GDM1 (cell line): Measurements from ENCODE around the gene SYNE4.
A peak's percentile ranks its signal among the peaks of the same experiment; 100 is the strongest.

Experiments used
- DNase-seq: peaks from one replicate; lab custom pipeline; 2025; lab: John Stamatoyannopoulos, UW

Gene SYNE4

GRCh38 chr19:36026091-36026876 lies 17.7 kb upstream of the SYNE4 start:
- no peak for DNase-seq

- no peak for DNase-seq
Measured at GRCh38 chr19:36025541-36025940, 16.9 kb upstream of the SYNE4 start.

- no peak for DNase-seq
Measured at GRCh38 chr19:36023432-36023831, 14.8 kb upstream of the SYNE4 start.

GRCh38 chr19:36019061-36019670 lies 10.6 kb upstream of the SYNE4 start:
- no peak for DNase-seq

GRCh38 chr19:36014012-36014924 lies 5.7 kb upstream of the SYNE4 start, which contains the start of gene ALKBH6:
Gene ALKBH6 (minus strand): TSS chr19:36014213. CDS start chr19:36013397, 816 bp downstream.
- DNase-seq: peak; percentile 97

GRCh38 chr19:36013280-36014011 lies 4.8 kb upstream of the SYNE4 start:
- DNase-seq: no peak

- no peak for DNase-seq
Measured at GRCh38 chr19:36010402-36010801, 1.8 kb upstream of the SYNE4 start.

- no peak for DNase-seq
Measured at GRCh38 chr19:36009633-36010379, 1.2 kb upstream of the SYNE4 start.

- no peak for DNase-seq
Measured at GRCh38 chr19:36009220-36009619, 607 bp upstream of the SYNE4 start.

- no peak for DNase-seq
Measured at GRCh38 chr19:36006955-36007354, 1.7 kb downstream of the SYNE4 start.

GRCh38 chr19:36003284-36003683 lies 5.3 kb downstream of the SYNE4 start:
- no peak for DNase-seq

- no peak for DNase-seq
Measured at GRCh38 chr19:36001605-36002004, 7.0 kb downstream of the SYNE4 start.

- no peak for DNase-seq
Measured at GRCh38 chr19:35996777-35997176, 11.8 kb downstream of the SYNE4 start.

GRCh38 chr19:35995048-35995993 lies 13.3 kb downstream of the SYNE4 start, which contains the start of gene SDHAF1:
Gene SDHAF1 (plus strand): TSS chr19:35995188. CDS start chr19:35995275, 87 bp downstream.
- DNase-seq: peak; percentile 86

- no peak for DNase-seq
Measured at GRCh38 chr19:35993923-35994598, 14.6 kb downstream of the SYNE4 start.

- no peak for DNase-seq
Measured at GRCh38 chr19:35992907-35993765, 15.5 kb downstream of the SYNE4 start.

- DNase-seq: no peak
Measured at GRCh38 chr19:35991731-35992450, 16.7 kb downstream of the SYNE4 start.
